Measurements from ENCODE around the gene XYLT1.

Gene XYLT1

GRCh38 chr16:17269439-17269838, 201.3 kb downstream of the XYLT1 start:
- DNase-seq, result no peak
- in situ Hi-C loops (cut with HindIII; ENCODE audit: low pct_ligation_motif_present, low pct_unique_long_range_greater_than_20kb, low sequenced_read_pairs), result no loop called here

GRCh38 chr16:17266608-17267313, 204.0 kb downstream of the XYLT1 start:
- in situ Hi-C loops (cut with HindIII; ENCODE audit: low pct_ligation_motif_present, low pct_unique_long_range_greater_than_20kb, low sequenced_read_pairs), result no loop called here
- DNase-seq, result no peak

- in situ Hi-C loops (cut with HindIII; ENCODE audit: low pct_ligation_motif_present, low pct_unique_long_range_greater_than_20kb, low sequenced_read_pairs), result no loop called here
- DNase-seq, result no peak
These were observed 205.6 kb downstream of the XYLT1 start for GRCh38 chr16:17265154-17265553.

- DNase-seq, result no peak
- in situ Hi-C loops (cut with HindIII; ENCODE audit: low pct_ligation_motif_present, low pct_unique_long_range_greater_than_20kb, low sequenced_read_pairs), result no loop called here
These were observed 209.4 kb downstream of the XYLT1 start for GRCh38 chr16:17261197-17261858.

- in situ Hi-C loops (cut with HindIII; ENCODE audit: low pct_ligation_motif_present, low pct_unique_long_range_greater_than_20kb, low sequenced_read_pairs), result no loop called here
- no peak for DNase-seq
These were observed 210.4 kb downstream of the XYLT1 start for GRCh38 chr16:17260276-17260849.

GRCh38 chr16:17259751-17260270, 210.9 kb downstream of the XYLT1 start:
- in situ Hi-C loops (cut with HindIII; ENCODE audit: low pct_ligation_motif_present, low pct_unique_long_range_greater_than_20kb, low sequenced_read_pairs), result no loop called here
- no peak for DNase-seq

GRCh38 chr16:17258848-17259713, 211.7 kb downstream of the XYLT1 start:
- DNase-seq, result no peak
- in situ Hi-C loops (cut with HindIII; ENCODE audit: low pct_ligation_motif_present, low pct_unique_long_range_greater_than_20kb, low sequenced_read_pairs), result no loop called here

GRCh38 chr16:17258077-17258599, 212.6 kb downstream of the XYLT1 start:
- DNase-seq, result no peak
- in situ Hi-C loops (cut with HindIII; ENCODE audit: low pct_ligation_motif_present, low pct_unique_long_range_greater_than_20kb, low sequenced_read_pairs), result no loop called here

GRCh38 chr16:17257426-17258023, 213.2 kb downstream of the XYLT1 start:
- no peak for DNase-seq
- in situ Hi-C loops (cut with HindIII; ENCODE audit: low pct_ligation_motif_present, low pct_unique_long_range_greater_than_20kb, low sequenced_read_pairs), result no loop called here

GRCh38 chr16:17252701-17253100, 218.1 kb downstream of the XYLT1 start:
- in situ Hi-C loops (cut with HindIII; ENCODE audit: low pct_ligation_motif_present, low pct_unique_long_range_greater_than_20kb, low sequenced_read_pairs), result no loop called here
- DNase-seq, result no peak

- in situ Hi-C loops (cut with HindIII; ENCODE audit: low pct_ligation_motif_present, low pct_unique_long_range_greater_than_20kb, low sequenced_read_pairs), result no loop called here
- DNase-seq, result no peak
These were observed 218.7 kb downstream of the XYLT1 start for GRCh38 chr16:17252064-17252463.

- in situ Hi-C loops (cut with HindIII; ENCODE audit: low pct_ligation_motif_present, low pct_unique_long_range_greater_than_20kb, low sequenced_read_pairs), result no loop called here
- no peak for DNase-seq
These were observed 219.3 kb downstream of the XYLT1 start for GRCh38 chr16:17251496-17251895.

- DNase-seq, result no peak
- in situ Hi-C loops (cut with HindIII; ENCODE audit: low pct_ligation_motif_present, low pct_unique_long_range_greater_than_20kb, low sequenced_read_pairs), result no loop called here
These were observed 223.6 kb downstream of the XYLT1 start for GRCh38 chr16:17246974-17247732.

- in situ Hi-C loops (cut with HindIII; ENCODE audit: low pct_ligation_motif_present, low pct_unique_long_range_greater_than_20kb, low sequenced_read_pairs), result no loop called here
- no peak for DNase-seq
These were observed 224.4 kb downstream of the XYLT1 start for GRCh38 chr16:17246268-17246885.

- no peak for DNase-seq
- in situ Hi-C loops (cut with HindIII; ENCODE audit: low pct_ligation_motif_present, low pct_unique_long_range_greater_than_20kb, low sequenced_read_pairs), result no loop called here
These were observed 225.0 kb downstream of the XYLT1 start for GRCh38 chr16:17245776-17246175.

GRCh38 chr16:17244872-17245551, 225.7 kb downstream of the XYLT1 start:
- DNase-seq, result no peak
- in situ Hi-C loops (cut with HindIII; ENCODE audit: low pct_ligation_motif_present, low pct_unique_long_range_greater_than_20kb, low sequenced_read_pairs), result no loop called here
